ES-I3 (cell line): ENCODE data around the gene DDIAS.
"Not testable (repeated sequence)": the region's sequence is repeated elsewhere in the genome, so short reads cannot be mapped to it uniquely, and the experiment has no call there.

Experiments
- H3K36me3 ChIP-seq: 2 replicates; pipeline ENCODE4 v1.6.1; 2013; ENCODE audit warnings: mild to moderate bottlenecking, low read length, control low read depth, moderate library complexity; ENCODE audit not compliant: insufficient read depth
- H3K4me1 ChIP-seq: 2 replicates; pipeline ENCODE4 v1.6.1; 2013; ENCODE audit warnings: mild to moderate bottlenecking, control low read depth, low read length; ENCODE audit not compliant: insufficient read depth
- H3K9ac ChIP-seq: 2 replicates; pipeline ENCODE4 v1.6.1; 2013; ENCODE audit warnings: low read depth, mild to moderate bottlenecking, low read length, moderate library complexity
- H3K9me3 ChIP-seq: 2 replicates; pipeline ENCODE4 v1.6.1; 2013; ENCODE audit warnings: mild to moderate bottlenecking, low read length, moderate library complexity; ENCODE audit not compliant: control insufficient read depth, insufficient read depth

The DDIAS gene, protein sequence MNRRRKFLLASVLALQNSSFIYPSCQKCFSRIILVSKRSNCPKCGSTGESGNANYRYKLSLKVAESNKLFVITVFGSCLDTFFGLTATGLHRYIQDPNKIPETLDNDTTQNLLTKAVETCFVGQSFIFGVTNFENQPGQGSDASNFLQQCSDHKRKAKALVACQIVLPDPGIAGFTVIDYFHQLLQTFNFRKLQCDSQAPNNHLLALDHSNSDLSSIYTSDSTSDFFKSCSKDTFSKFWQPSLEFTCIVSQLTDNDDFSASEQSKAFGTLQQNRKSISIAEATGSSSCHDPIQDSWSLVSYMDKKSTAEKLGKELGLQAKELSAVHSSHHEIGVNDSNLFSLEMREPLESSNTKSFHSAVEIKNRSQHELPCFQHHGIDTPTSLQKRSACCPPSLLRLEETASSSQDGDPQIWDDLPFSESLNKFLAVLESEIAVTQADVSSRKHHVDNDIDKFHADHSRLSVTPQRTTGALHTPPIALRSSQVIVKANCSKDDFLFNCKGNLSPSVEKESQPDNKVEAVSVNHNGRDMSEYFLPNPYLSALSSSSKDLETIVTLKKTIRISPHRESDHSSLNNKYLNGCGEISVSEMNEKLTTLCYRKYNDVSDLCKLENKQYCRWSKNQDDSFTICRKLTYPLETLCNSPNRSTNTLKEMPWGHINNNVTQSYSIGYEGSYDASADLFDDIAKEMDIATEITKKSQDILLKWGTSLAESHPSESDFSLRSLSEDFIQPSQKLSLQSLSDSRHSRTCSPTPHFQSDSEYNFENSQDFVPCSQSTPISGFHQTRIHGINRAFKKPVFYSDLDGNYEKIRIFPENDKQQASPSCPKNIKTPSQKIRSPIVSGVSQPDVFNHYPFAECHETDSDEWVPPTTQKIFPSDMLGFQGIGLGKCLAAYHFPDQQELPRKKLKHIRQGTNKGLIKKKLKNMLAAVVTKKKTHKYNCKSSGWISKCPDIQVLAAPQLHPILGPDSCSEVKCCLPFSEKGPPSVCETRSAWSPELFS

DNA sequence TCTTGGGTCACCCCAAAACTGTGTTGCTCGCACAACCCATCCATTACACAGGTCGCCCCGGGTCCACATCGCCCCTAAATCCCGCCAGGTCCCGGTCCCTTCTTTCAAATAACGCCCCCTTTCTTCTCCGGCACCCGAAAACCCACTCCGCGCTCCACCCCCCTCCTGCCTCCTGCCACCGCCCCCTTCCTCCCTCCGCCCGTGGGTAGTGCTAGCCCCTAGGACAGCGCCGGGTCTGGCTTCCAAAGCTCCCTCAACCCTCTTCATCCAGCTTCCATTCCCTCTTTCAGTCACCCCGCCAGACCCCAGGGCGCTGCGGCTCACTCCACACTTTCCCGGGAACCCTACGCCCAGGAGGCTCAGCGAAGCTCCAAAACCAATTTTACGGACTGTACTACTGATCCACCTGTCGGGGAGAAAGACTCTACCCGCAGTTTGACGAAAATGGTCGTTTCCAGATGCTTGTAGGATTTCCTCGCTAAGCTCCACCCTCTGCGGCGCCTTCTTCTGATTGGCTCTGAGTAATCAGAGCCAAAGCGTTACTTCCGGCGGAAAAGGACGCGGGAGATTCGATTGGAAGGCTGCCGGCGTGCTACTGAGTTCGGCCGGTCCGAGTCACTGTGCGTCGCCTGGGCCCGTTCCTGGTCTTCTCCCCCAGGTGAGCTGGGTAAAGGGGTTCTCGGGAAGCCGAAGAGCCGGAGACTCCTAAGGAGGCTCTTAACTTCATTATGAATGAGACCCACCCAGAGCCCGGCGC is at the start of gene DDIAS:
DDIAS (plus strand) TSS at position 572 of the 757 bp plus-strand sequence. CDS start 13,003 bp downstream, outside the sequence.
- H3K4me1 ChIP-seq = peaks cover 8% of the 10 kb centered on the region; the same call in 1 of the 2 replicates
- H3K9me3 ChIP-seq = no peaks in the 10 kb centered on the region
- peak within 1 kb of the TSS; percentile 75 for H3K9ac ChIP-seq
- H3K36me3 ChIP-seq = no peaks in the 10 kb centered on the region

DNA sequence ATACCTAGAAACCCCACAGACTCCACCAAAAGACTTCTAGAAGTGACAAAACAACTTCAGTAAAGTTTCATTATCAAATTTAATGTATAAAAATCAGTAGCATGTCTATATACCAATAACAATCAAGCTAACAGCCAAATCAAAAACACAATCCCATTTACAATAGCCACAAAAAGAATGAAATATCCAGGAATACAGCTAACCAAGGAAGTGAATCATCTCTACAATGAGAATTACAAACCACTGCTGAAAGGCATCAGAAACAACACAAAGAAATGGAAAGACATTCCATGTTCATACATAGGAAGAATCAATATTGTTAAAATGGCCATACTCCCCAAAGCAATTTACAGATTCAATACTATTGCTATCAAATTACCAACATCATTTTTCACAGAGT is 47.3 kb upstream of the DDIAS start:
- Histone ChIP-seq H3K9me3 (no peaks in the 10 kb centered on the region), H3K9ac (no peak overlapping the region), H3K4me1 (no peaks in the 10 kb centered on the region), H3K36me3 (no peaks in the 10 kb centered on the region)

- not testable (repeated sequence) for H3K9ac ChIP-seq, H3K4me1 ChIP-seq, H3K9me3 ChIP-seq
Observed at GRCh38 chr11:82854916-82855315, 46.6 kb upstream of the DDIAS start.

DNA sequence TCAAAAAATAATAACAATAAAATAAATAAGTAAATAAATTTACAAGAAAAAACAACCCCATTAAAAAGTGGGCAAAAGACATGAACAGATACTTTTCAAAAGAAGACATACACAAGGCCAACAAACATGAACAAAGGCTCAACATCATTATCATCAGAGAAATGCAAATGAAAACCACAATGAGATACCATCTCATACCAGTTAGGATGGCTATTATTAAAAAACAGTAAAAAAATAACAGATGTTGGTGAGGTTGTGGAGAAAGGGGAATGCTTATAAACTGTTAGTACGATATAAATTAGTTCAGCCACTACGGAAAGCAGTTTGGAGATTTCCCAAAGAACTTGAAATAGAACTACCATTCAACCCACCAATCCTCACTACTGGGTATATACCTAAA is 45.9 kb upstream of the DDIAS start:
- H3K9ac ChIP-seq = no peak overlapping the region
- H3K36me3 ChIP-seq = no peaks in the 10 kb centered on the region
- H3K9me3 ChIP-seq = no peaks in the 10 kb centered on the region
- H3K4me1 ChIP-seq = no peaks in the 10 kb centered on the region

More at GRCh38 chr11:82854916-82855315, 46.6 kb upstream of the DDIAS start:
- not testable (repeated sequence) for H3K36me3 ChIP-seq

DNA sequence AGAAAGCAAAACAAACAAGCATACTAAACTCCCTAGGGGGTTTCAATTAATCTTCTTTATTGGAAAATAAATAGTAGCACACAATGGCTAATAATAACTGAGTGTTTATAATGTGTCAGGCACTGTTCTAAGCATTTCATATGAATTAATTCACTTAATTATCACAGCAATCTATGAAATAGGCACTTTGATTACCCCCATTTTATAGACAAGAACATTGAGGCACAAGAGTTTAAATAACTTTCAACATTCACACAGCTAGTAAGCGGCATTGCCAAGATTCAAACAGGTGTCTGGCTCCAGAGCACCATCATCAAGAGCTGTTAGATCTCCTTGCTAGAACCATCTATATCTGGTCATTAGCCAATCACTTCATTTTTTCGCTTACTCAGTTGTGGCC is 44.4 kb upstream of the DDIAS start:
- Histone ChIP-seq H3K9me3 (no peaks in the 10 kb centered on the region), H3K36me3 (no peaks in the 10 kb centered on the region), H3K4me1 (no peaks in the 10 kb centered on the region), H3K9ac (no peak overlapping the region)

DNA sequence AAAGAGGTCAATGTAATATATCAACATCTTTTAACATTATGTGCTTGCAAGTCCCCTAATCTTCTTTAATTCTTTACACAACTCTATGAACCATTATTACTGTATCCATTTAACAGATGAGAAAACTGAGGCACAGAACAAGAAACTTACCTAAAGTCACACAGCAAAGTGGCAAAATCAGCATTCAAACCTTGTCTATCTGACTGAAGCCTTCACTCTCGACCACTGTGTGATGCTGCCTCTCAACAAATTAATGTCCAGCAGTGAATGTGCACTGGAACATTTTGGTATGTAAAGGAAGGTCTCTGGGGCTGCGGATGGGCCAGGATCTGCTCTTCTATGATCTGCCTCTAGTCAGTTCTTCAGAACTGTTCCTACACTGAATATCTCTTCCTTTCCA is 43.4 kb upstream of the DDIAS start:
- Histone ChIP-seq H3K9me3 (no peaks in the 10 kb centered on the region), H3K4me1 (no peaks in the 10 kb centered on the region), H3K9ac (no peak overlapping the region), H3K36me3 (no peaks in the 10 kb centered on the region)

DNA sequence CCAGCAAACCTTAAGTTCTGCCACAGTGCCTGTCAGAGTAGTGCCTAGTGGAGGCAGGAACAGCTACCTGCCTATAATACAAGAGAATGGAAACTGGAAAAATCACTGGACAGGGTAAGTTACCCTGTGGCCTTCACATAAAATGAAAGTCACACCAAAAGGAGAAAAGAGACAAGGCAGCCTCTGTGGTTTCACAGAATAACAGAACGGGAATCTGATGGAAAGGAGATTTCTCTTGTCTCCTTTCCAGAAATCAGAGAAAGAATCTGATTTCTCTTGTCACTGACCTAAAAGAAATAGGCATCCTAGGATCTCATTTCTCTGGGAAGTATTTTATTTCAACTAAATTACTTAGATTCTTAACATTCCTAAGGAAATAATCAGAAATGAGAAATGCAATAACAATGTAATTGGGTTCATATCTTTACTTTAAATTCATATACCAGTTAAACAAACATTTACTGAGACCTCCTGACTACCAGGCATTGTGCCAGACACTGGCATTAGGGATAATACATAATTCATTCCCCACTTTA is 42.9 kb upstream of the DDIAS start:
- Histone ChIP-seq H3K9me3 (no peaks in the 10 kb centered on the region), H3K36me3 (no peaks in the 10 kb centered on the region), H3K4me1 (no peaks in the 10 kb centered on the region), H3K9ac (no peak overlapping the region)

DNA sequence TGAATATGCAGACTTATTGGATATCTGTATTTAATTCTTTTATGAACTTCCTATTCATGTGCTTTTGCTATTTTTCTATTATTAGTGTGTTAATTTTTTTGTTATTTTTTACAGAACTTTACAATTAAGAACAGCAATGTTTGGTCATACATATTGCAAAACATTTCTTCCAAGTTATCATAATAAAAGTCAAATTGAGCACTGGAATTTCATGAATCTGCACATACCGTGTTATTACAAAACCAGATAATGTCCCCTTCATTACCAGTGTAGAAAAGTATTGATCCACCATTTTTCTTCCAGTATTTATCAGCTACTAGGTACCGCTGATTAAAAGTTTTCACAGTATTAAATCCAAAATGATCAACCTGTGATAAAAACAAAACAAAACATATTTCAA is 41.8 kb upstream of the DDIAS start:
- H3K9ac ChIP-seq = no peak overlapping the region
- no peaks in the 10 kb centered on the region for H3K36me3 ChIP-seq
- 0 out of 2 replicates have a peak, but pooled peaks cover 5% of the 10 kb centered on the region for H3K4me1 ChIP-seq
- H3K9me3 ChIP-seq = no peaks in the 10 kb centered on the region

DNA sequence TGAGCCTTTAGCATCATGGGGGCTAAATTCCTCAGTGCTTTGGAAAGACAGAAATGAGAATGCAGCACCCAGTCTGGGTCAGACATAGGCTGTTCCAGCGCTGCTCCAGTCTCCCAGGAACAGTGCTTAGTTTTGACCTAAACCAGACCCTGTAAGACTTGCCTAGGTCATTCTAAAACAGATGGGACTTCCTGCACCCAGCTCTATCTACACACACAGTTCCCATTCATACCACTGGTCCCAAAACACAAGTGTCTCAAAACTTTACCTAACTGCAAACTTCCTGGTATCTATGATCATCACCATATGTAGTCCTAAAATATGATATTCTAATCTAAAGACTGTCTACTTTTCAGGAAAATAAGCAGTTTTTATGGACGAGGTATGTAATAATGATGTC is 39.2 kb upstream of the DDIAS start:
- Histone ChIP-seq H3K9me3 (no peaks in the 10 kb centered on the region), H3K36me3 (no peaks in the 10 kb centered on the region), H3K9ac (no peak overlapping the region), H3K4me1 (0 out of 2 replicates have a peak, but pooled peaks cover 6% of the 10 kb centered on the region)

DNA sequence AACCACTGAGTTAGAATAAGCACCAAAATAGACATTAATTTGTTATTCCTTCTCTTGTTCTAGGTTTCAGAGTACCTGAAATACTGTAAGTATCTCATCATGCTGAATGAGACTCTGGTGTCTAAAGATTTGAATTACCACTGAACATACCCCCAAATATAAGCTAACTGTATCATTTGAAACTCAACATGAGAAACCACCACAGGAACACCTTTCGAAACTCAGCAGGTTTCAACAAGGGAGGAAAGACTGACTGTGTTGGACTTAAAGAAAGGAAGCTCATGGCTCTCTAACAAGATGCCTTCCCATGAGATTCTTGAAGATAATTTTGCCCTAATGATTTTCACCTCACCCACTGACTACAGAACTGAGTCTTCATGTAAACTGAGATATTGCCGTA is 38.3 kb upstream of the DDIAS start:
- 0 out of 2 replicates have a peak, but pooled peaks cover 6% of the 10 kb centered on the region for H3K4me1 ChIP-seq
- no peaks in the 10 kb centered on the region for H3K36me3 ChIP-seq
- no peaks in the 10 kb centered on the region for H3K9me3 ChIP-seq
- no peak overlapping the region for H3K9ac ChIP-seq

- no peaks in the 10 kb centered on the region for H3K9me3 ChIP-seq
- H3K4me1 ChIP-seq = 0 out of 2 replicates have a peak, but pooled peaks cover 6% of the 10 kb centered on the region
- H3K9ac ChIP-seq = no peak overlapping the region
- H3K36me3 ChIP-seq = no peaks in the 10 kb centered on the region
Observed at GRCh38 chr11:82864268-82864667, 37.3 kb upstream of the DDIAS start.

- Histone ChIP-seq H3K9me3 (no peaks in the 10 kb centered on the region), H3K9ac (no peak overlapping the region), H3K36me3 (no peaks in the 10 kb centered on the region), H3K4me1 (0 out of 2 replicates have a peak, but pooled peaks cover 6% of the 10 kb centered on the region)
Observed at GRCh38 chr11:82865841-82866240, 35.7 kb upstream of the DDIAS start.

DNA sequence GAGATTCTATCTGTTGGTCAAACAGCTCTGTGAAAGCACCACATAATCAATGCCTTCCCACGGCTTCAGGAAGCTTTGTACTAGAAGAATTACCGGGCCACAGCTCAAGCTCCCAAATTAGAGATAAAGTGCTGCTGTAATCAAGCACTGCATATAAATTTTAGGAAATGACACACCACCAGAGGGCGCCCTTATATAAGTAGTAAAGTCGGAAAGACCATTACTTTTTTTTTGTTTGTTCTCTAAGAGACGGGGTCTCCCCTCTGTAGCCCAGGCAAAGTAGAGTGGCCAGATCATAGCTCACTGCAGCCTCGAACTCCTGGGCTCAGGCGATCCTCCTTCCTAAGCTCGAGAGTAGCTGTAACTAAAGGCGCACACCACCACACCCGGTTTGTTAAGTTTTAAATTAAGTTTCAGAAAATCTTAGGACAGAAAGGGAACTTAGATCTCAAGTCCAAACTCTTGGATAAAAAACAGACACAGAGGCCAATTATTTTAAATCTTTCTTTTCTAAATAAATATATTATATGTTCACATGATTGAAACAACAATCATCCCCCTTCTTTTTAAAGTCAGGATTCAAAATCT is 33.9 kb upstream of the DDIAS start:
- Histone ChIP-seq H3K9me3 (no peaks in the 10 kb centered on the region), H3K4me1 (0 out of 2 replicates have a peak, but pooled peaks cover 6% of the 10 kb centered on the region), H3K36me3 (no peaks in the 10 kb centered on the region), H3K9ac (no peak overlapping the region)
